ENCODE data around the gene FOXQ1. TPM values are rescaled to one million over a fixed set of nuclear protein-coding genes. Genes with fewer than 3 reads are reported as not detected.

The FOXQ1 gene
- total and polyA plus RNA-seq, 2 donors (not counting 3 experiments of a cell fraction or from before 2014, with no cell fraction given), result not detected

DNA sequence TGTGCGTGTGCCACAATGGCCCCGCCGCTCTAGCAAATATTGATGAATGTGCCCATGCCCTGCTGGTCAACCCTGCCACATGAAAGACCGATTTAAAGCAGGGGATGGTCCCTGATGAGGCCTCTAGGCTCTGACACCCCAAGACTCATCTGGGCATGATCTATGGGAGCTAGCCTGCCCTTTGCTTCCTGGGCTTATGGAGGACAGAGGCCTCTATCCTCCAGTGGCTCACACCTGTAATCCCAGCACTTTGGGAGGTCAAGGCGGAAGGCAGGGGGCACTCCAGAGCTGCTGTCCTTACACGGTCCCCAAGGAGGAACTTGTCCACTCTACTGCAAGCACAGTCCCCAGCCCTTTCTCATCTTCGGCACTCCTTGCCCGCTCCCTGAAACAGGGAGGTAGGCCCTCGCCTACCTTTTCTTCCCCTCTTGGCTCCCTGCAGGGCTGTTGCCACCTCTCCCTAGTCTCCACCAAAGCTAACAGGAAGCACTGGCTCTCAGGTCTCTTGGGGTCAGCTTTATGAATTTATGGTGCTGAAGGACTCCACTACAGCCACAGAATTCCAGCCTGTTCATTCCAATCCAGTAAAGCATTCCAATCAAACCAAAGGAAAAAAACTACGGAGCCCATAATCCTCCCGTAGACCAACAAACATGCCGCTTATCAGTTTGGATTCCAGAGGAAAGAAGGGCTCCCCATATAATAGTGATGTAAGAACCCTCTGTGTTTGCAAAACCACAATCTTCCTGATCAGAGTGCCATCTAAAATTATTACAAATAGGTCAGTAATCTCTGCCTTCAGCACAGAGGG is 48.7 kb upstream of the FOXQ1 start:
- intact Hi-C loops (cut with micrococcal nuclease) (loop anchor here (1.0 kb wide), 1 partner anchor 118 kb away; no protein-coding TSS in a partner anchor), dilution Hi-C loops (cut with MboI; ENCODE audit: extremely low pct_ligation_motif_present, low sequenced_read_pairs) (no loop called here)
- H3K4me1 ChIP-seq (ENCODE audit: control insufficient read depth, extremely low read depth, insufficient read depth, low read length), result no peaks in the 10 kb centered on the region
- no peaks in the 10 kb centered on the region for H3K27me3 ChIP-seq (ENCODE audit: control insufficient read depth in 2 of 2, insufficient read depth in 2 of 2, low read length in 2 of 2)
- H3K27ac ChIP-seq (ENCODE audit: insufficient read depth, low read depth, low read length), result no peak overlapping the region
- ChIA-PET POLR2A (no interaction called here), CTCF (no interaction called here)
- TF ChIP-seq EZH2 (IDR thresholded peaks at IDR 0.05; ENCODE audit: borderline replicate concordance, low read depth, low read length, severe bottlenecking), result no peak
- no peak for TF ChIP-seq JUN (IDR thresholded peaks at IDR 0.05; ENCODE audit: borderline replicate concordance, insufficient read depth, insufficient read length, low read depth)
- no peak for TF ChIP-seq POLR2AphosphoS5 (IDR thresholded peaks at IDR 0.05; ENCODE audit: insufficient read depth, low read depth, low read length)
- TF ChIP-seq, protein P1, sequence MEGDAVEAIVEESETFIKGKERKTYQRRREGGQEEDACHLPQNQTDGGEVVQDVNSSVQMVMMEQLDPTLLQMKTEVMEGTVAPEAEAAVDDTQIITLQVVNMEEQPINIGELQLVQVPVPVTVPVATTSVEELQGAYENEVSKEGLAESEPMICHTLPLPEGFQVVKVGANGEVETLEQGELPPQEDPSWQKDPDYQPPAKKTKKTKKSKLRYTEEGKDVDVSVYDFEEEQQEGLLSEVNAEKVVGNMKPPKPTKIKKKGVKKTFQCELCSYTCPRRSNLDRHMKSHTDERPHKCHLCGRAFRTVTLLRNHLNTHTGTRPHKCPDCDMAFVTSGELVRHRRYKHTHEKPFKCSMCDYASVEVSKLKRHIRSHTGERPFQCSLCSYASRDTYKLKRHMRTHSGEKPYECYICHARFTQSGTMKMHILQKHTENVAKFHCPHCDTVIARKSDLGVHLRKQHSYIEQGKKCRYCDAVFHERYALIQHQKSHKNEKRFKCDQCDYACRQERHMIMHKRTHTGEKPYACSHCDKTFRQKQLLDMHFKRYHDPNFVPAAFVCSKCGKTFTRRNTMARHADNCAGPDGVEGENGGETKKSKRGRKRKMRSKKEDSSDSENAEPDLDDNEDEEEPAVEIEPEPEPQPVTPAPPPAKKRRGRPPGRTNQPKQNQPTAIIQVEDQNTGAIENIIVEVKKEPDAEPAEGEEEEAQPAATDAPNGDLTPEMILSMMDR (IDR thresholded peaks at IDR 0.05; ENCODE audit: extremely low read depth in 1 of 2, insufficient read depth in 1 of 2, low read depth in 1 of 2, low read length in 2 of 2), result no peak
- TF ChIP-seq POLR2A (IDR thresholded peaks at IDR 0.05; ENCODE audit: low read depth, low read length), result no peak
- TF ChIP-seq, protein P2, sequence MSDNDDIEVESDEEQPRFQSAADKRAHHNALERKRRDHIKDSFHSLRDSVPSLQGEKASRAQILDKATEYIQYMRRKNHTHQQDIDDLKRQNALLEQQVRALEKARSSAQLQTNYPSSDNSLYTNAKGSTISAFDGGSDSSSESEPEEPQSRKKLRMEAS (IDR thresholded peaks at IDR 0.05; ENCODE audit: insufficient read depth, insufficient read length), result no peak
- TF ChIP-seq FOS (IDR thresholded peaks at IDR 0.05; ENCODE audit: borderline replicate concordance, insufficient read depth, low read length), result no peak
- no peak for TF ChIP-seq GATA2 (IDR thresholded peaks at IDR 0.05; ENCODE audit: insufficient read depth, insufficient read length, low read depth, low read length)
- TF ChIP-seq MYC (IDR thresholded peaks at IDR 0.05; ENCODE audit: low read depth, low read length), result no peak
- BruUV-seq (replicated peaks), result no TSS peak
- H4K20me1 ChIP-seq (replicated peaks; ENCODE audit: control insufficient read depth, extremely low read depth, insufficient read depth, low read length), result no peaks in the 10 kb centered on the region
- H3K9me1 ChIP-seq (replicated peaks; ENCODE audit: control insufficient read depth, extremely low read depth, insufficient read depth, low read length), result no peaks in the 10 kb centered on the region
- H3K9ac ChIP-seq (replicated peaks; ENCODE audit: extremely low read depth, insufficient read depth, low read length), result no peak overlapping the region
- DNase-seq (ENCODE audit: low read depth, low spot score) (no peak), FAIRE-seq (no peak)
- H3K4me2 ChIP-seq (ENCODE audit: insufficient read depth, low read length), result no peak overlapping the region
- H3K4me3 ChIP-seq (replicated peaks in 1 of 3; ENCODE audit: insufficient read depth in 1 of 3, low read depth in 1 of 3, low read length in 3 of 3), result no peak overlapping the region
- no peaks in the 10 kb centered on the region for H3K36me3 ChIP-seq (ENCODE audit: control insufficient read depth in 2 of 2, extremely low read depth in 1 of 2, insufficient read depth in 2 of 2, low read length in 2 of 2)
- H3K9me3 ChIP-seq (replicated peaks; ENCODE audit: control insufficient read depth, insufficient read depth, low read length), result no peaks in the 10 kb centered on the region
- H3K79me2 ChIP-seq (ENCODE audit: control insufficient read depth, insufficient read depth, low read length), result no peaks in the 10 kb centered on the region
- no peak overlapping the region for H2AFZ ChIP-seq (ENCODE audit: low read depth, low read length)

Measured in endothelial cell of umbilical vein (primary cell).